ENCODE results near the gene MTMR12.

DNA sequence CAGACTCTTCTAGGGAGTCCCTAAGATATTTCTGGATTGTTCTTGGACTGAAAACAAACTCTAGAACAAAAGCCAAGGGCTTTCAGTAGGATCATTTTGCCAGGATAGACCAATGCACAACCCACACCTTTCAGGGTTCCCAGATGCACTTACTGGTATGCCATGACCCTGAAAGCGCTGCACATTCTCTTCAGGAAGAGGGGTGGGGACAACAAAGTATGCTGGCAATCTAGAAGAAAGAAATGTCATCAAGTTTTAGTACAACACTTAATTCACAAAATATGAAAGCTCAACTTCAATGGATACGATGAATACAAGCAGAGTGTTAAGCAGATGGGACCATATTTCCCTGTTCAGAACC, 57.2 kb downstream of the MTMR12 start:
- TF ChIP-seq, protein P1, sequence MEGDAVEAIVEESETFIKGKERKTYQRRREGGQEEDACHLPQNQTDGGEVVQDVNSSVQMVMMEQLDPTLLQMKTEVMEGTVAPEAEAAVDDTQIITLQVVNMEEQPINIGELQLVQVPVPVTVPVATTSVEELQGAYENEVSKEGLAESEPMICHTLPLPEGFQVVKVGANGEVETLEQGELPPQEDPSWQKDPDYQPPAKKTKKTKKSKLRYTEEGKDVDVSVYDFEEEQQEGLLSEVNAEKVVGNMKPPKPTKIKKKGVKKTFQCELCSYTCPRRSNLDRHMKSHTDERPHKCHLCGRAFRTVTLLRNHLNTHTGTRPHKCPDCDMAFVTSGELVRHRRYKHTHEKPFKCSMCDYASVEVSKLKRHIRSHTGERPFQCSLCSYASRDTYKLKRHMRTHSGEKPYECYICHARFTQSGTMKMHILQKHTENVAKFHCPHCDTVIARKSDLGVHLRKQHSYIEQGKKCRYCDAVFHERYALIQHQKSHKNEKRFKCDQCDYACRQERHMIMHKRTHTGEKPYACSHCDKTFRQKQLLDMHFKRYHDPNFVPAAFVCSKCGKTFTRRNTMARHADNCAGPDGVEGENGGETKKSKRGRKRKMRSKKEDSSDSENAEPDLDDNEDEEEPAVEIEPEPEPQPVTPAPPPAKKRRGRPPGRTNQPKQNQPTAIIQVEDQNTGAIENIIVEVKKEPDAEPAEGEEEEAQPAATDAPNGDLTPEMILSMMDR (conservative IDR thresholded peaks at IDR 0.05; ENCODE audit: low read length) = no peak
- no peak for TF ChIP-seq EZH2phosphoT487 (IDR thresholded peaks at IDR 0.05; ENCODE audit: borderline replicate concordance, low read depth, low read length)
